Measurements from ENCODE around the gene HAUS7.
A peak's percentile ranks its signal among the peaks of the same experiment; 100 is the strongest.

HAUS7 gene

DNA sequence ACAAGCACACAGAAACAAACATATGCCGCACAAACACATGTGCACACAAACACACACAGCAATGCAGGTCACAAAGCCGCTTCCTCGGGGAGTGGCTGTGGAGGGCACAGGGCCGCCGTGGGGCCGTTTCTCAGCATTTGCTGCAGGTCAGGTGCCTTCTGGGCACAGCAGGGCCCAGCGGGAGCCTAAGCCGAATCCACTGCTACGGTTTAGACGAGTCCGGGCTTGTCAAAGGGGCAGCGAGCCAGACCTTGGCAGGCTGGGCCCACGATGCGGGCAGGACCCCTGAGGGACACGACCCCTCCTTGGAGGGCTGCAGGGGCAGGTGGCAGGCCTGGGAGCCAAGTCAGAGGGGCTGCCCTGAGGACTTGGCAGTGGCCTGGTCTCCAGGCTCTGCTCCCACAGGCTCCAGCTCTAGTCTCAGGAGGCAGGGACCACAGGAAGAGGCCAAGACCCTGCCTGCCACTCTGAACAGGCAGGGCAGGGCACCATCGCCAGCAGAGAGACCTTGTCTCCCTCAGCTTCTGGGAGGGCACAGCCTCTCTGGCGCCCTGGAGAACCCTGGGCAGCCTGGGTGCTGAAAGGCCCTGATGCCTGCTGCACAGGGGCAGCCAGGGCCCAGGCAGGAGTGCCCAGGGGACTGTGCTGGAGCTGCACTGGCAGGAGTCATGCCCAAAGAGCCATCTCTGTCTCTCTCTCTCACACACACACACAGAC is 41.6 kb upstream of the HAUS7 start:
- Histone ChIP-seq H3K27me3 (ENCODE audit: control insufficient read depth, insufficient read depth, low read length) (peaks cover 8% of the 10 kb centered on the region; the same call in 1 of the 2 replicates), H3K36me3 (ENCODE audit: control insufficient read depth, insufficient read depth, low read length) (no peaks in the 10 kb centered on the region), H3K27ac (ENCODE audit: low read length) (no peak overlapping the region), H3K4me1 (ENCODE audit: control insufficient read depth, insufficient read depth, low read length) (no peaks in the 10 kb centered on the region), H3K9me3 (ENCODE audit: control insufficient read depth, insufficient read depth, low read length) (no peaks in the 10 kb centered on the region), H3K4me3 (ENCODE audit: low read length) (no peak overlapping the region)
- no peak for DNase-seq (ENCODE audit: low read depth, low spot score)
- no CpG with 5 or more reads among the region's 17 CpGs for WGBS (ENCODE audit: insufficient coverage, insufficient read length)

DNA sequence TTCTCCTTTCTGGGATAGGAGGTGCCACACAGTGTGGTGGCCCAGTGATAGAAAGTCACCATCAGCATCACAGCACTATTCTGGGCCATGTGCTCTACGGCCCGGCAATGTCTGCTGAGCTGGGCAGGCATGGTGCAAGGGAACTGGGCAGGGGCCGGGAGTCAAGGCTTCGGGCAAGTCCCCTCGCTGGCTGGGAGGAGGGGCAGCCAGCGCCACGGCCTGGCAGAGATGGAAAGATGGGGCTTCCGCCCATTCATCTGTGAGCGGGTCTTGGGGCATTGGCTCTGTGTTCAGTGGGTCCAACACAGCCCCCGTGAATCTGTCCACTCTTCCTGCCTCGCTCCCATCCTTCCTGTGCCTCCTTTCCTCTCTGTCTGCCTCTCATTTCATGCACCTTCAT is 40.0 kb upstream of the HAUS7 start:
- Histone ChIP-seq H3K36me3 (ENCODE audit: control insufficient read depth, insufficient read depth, low read length) (no peaks in the 10 kb centered on the region), H3K4me3 (ENCODE audit: low read length) (no peak overlapping the region), H3K9me3 (ENCODE audit: control insufficient read depth, insufficient read depth, low read length) (no peaks in the 10 kb centered on the region), H3K4me1 (ENCODE audit: control insufficient read depth, insufficient read depth, low read length) (no peaks in the 10 kb centered on the region), H3K27ac (ENCODE audit: low read length) (no peak overlapping the region), H3K27me3 (ENCODE audit: control insufficient read depth, insufficient read depth, low read length) (no peaks in the 10 kb centered on the region)
- no peak for DNase-seq (ENCODE audit: low read depth, low spot score)
- WGBS (ENCODE audit: insufficient coverage, insufficient read length) = no CpG with 5 or more reads among the region's 11 CpGs

DNA sequence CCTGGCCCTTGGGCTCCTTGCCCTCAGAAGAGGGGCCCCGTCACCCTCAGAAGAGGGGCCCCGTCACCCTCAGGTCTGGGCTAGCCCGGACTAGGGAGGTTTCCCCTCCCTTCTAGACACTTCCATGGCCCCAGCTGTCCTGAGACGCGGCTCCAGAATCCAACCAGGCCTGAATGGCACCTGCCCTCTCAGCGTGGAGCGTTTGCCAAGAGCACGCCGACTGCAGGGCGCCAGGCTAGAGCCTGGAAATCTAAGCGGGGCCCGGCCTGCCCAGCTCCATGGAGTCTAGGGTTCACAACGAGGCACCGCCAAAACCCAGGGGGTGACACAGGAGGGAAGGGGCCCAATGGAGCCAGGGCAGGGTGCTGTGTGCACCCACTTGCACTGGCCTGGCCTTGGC is 39.2 kb upstream of the HAUS7 start:
- no peak overlapping the region for H3K4me3 ChIP-seq (ENCODE audit: low read length)
- no peaks in the 10 kb centered on the region for H3K9me3 ChIP-seq (ENCODE audit: control insufficient read depth, insufficient read depth, low read length)
- no peak overlapping the region for H3K27ac ChIP-seq (ENCODE audit: low read length)
- no peaks in the 10 kb centered on the region for H3K4me1 ChIP-seq (ENCODE audit: control insufficient read depth, insufficient read depth, low read length)
- no peaks in the 10 kb centered on the region for H3K36me3 ChIP-seq (ENCODE audit: control insufficient read depth, insufficient read depth, low read length)
- H3K27me3 ChIP-seq (ENCODE audit: control insufficient read depth, insufficient read depth, low read length) = no peaks in the 10 kb centered on the region
- DNase-seq (ENCODE audit: low read depth, low spot score) = no peak
- WGBS (ENCODE audit: insufficient coverage, insufficient read length) = no CpG with 5 or more reads among the region's 14 CpGs

DNA sequence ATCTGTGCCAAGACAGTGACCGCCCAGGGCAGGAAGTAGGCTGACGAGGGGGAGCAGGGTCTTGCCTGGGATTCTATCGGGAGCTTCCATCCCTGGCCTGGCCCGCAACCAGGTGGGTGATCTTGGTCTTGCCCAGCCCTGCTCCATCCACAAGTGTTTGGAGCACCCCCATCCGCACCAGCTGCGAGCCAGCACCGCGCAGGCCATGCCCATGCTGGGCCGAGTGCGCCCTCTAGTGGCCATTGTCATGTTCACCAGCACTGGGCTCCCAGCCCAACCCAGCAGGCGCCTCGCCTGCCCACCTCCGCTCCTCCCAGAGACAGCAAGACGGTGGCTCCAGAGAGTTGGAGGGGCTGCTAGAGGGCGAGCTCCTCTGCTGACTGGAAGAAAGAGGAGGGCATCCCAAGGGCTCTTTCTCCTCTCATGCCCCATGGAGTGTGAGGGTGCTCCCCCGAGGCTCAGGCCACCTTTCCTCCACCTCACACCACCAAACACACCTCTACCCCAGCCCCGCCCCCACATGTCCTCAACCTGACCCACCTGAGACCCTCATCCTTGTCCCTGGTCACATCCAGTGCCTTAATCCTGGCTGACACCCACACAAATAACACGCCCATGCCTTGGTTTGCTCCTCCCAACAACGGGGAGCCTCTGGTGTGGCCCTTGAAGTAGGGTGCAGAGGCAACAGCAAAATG is 37.3 kb upstream of the HAUS7 start:
- H3K27ac ChIP-seq (ENCODE audit: low read length) = no peak overlapping the region
- H3K4me1 ChIP-seq (ENCODE audit: control insufficient read depth, insufficient read depth, low read length) = no peaks in the 10 kb centered on the region
- no peaks in the 10 kb centered on the region for H3K36me3 ChIP-seq (ENCODE audit: control insufficient read depth, insufficient read depth, low read length)
- H3K27me3 ChIP-seq (ENCODE audit: control insufficient read depth, insufficient read depth, low read length) = no peaks in the 10 kb centered on the region
- H3K4me3 ChIP-seq (ENCODE audit: low read length) = no peak overlapping the region
- DNase-seq (ENCODE audit: low read depth, low spot score) = peak; percentile 52
- H3K9me3 ChIP-seq (ENCODE audit: control insufficient read depth, insufficient read depth, low read length) = no peaks in the 10 kb centered on the region
- WGBS (ENCODE audit: insufficient coverage, insufficient read length) = no CpG with 5 or more reads among the region's 19 CpGs

DNA sequence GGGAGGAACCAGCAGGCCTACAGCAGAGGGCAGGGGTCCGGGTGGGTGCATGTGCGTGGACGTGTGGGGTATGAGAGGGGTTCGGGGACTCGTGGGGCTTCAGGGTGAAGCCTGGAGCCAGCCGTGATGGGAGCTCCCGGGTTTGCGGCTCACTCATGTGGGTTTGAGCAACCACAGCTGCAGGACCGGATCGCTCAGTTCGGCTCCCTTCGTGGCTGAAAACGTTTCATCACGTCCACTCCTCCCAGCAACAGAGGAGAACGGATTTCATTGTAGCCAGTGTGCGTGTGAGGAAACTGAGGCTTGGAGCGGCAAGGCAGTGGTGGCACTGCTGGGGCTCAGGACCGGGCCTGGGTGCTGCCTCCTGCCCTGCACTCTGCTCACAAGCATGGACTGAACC is 35.0 kb upstream of the HAUS7 start:
- no peak overlapping the region for H3K4me3 ChIP-seq (ENCODE audit: low read length)

DNA sequence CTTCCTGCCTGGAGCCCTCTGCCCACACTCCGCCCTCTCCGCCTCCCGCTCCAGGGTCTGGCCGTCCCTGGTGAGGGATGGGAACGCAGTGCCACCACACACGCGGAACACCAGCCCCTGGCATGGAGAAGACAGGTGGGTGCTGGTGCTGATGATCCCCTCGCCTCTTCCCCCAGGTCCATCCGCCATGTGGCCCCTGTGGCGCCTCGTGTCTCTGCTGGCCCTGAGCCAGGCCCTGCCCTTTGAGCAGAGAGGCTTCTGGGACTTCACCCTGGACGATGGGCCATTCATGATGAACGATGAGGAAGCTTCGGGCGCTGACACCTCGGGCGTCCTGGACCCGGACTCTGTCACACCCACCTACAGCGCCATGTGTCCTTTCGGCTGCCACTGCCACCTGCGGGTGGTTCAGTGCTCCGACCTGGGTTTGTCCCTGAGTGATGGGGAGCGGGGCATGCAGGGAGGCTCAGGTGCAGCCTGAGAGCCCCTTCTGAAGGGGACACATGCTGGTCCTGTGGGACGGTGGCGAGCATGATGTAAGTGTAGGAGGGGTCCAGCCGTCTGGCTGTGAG is 34.2 kb upstream of the HAUS7 start:
- H3K27ac ChIP-seq (ENCODE audit: low read length) = no peak overlapping the region

More for the DNA sequence above, 35.0 kb upstream of the HAUS7 start:
- H3K27me3 ChIP-seq (ENCODE audit: control insufficient read depth, insufficient read depth, low read length) = no peaks in the 10 kb centered on the region
- H3K27ac ChIP-seq (ENCODE audit: low read length) = no peak overlapping the region
- H3K9me3 ChIP-seq (ENCODE audit: control insufficient read depth, insufficient read depth, low read length) = no peaks in the 10 kb centered on the region
- DNase-seq (ENCODE audit: low read depth, low spot score) = no peak
- H3K36me3 ChIP-seq (ENCODE audit: control insufficient read depth, insufficient read depth, low read length) = no peaks in the 10 kb centered on the region
- H3K4me1 ChIP-seq (ENCODE audit: control insufficient read depth, insufficient read depth, low read length) = no peaks in the 10 kb centered on the region
- no CpG with 5 or more reads among the region's 18 CpGs for WGBS (ENCODE audit: insufficient coverage, insufficient read length)

DNA sequence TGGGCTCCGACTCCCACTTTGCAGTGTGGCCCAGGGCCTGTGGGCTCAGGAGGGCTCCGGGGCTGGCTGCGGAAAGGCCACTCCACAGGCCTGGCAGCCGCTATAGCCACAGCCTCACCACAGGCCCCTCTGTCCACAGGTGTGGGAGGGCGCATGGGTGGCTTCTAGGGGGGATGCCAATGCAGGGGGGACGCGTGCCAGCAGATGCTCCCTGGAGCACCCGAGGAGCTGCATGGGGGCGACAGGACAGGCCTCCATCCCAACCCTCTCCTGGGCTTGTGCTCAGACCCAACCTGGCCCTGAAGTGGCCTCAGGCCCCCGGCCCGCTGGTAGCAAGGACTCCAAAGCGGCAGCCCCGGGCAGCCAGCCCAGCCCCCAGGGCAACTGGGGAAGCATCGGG is 32.4 kb upstream of the HAUS7 start:
- WGBS (ENCODE audit: insufficient coverage, insufficient read length) = no CpG with 5 or more reads among the region's 14 CpGs
- H3K36me3 ChIP-seq (ENCODE audit: control insufficient read depth, insufficient read depth, low read length) = no peaks in the 10 kb centered on the region
- H3K4me1 ChIP-seq (ENCODE audit: control insufficient read depth, insufficient read depth, low read length) = no peaks in the 10 kb centered on the region
- H3K4me3 ChIP-seq (ENCODE audit: low read length) = no peak overlapping the region
- no peaks in the 10 kb centered on the region for H3K27me3 ChIP-seq (ENCODE audit: control insufficient read depth, insufficient read depth, low read length)
- H3K9me3 ChIP-seq (ENCODE audit: control insufficient read depth, insufficient read depth, low read length) = no peaks in the 10 kb centered on the region
- H3K27ac ChIP-seq (ENCODE audit: low read length) = no peak overlapping the region
- DNase-seq (ENCODE audit: low read depth, low spot score) = no peak

More for the DNA sequence above, 34.2 kb upstream of the HAUS7 start:
- H3K36me3 ChIP-seq (ENCODE audit: control insufficient read depth, insufficient read depth, low read length) = no peaks in the 10 kb centered on the region
- no peaks in the 10 kb centered on the region for H3K4me1 ChIP-seq (ENCODE audit: control insufficient read depth, insufficient read depth, low read length)
- H3K4me3 ChIP-seq (ENCODE audit: low read length) = no peak overlapping the region
- no peaks in the 10 kb centered on the region for H3K9me3 ChIP-seq (ENCODE audit: control insufficient read depth, insufficient read depth, low read length)
- DNase-seq (ENCODE audit: low read depth, low spot score) = no peak
- no CpG with 5 or more reads among the region's 26 CpGs for WGBS (ENCODE audit: insufficient coverage, insufficient read length)
- H3K27me3 ChIP-seq (ENCODE audit: control insufficient read depth, insufficient read depth, low read length) = no peaks in the 10 kb centered on the region

DNA sequence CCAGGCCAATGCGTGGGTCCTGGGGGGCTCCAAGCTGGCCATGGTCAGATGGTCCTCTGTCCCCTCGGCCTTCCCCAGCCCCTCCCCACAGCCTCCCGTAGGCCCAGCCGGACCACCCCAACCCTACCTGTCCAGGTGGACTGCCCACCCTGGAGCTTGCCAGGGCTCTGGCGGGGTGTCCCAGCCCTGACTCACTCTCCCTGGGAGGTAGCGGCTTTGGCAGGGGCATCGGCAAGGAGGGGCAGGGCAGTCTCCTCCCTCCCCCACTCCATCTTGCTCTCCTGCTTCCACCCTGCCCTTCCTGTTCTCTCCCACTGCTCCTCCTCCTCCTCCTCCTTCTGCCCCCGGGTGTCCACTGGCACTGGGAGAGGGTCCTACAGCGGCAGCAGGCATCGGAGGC is 31.8 kb upstream of the HAUS7 start:
- Histone ChIP-seq H3K4me3 (ENCODE audit: low read length) (no peak overlapping the region), H3K4me1 (ENCODE audit: control insufficient read depth, insufficient read depth, low read length) (no peaks in the 10 kb centered on the region), H3K27me3 (ENCODE audit: control insufficient read depth, insufficient read depth, low read length) (no peaks in the 10 kb centered on the region), H3K27ac (ENCODE audit: low read length) (no peak overlapping the region), H3K9me3 (ENCODE audit: control insufficient read depth, insufficient read depth, low read length) (no peaks in the 10 kb centered on the region), H3K36me3 (ENCODE audit: control insufficient read depth, insufficient read depth, low read length) (no peaks in the 10 kb centered on the region)
- no CpG with 5 or more reads among the region's 10 CpGs for WGBS (ENCODE audit: insufficient coverage, insufficient read length)
- DNase-seq (ENCODE audit: low read depth, low spot score) = no peak

DNA sequence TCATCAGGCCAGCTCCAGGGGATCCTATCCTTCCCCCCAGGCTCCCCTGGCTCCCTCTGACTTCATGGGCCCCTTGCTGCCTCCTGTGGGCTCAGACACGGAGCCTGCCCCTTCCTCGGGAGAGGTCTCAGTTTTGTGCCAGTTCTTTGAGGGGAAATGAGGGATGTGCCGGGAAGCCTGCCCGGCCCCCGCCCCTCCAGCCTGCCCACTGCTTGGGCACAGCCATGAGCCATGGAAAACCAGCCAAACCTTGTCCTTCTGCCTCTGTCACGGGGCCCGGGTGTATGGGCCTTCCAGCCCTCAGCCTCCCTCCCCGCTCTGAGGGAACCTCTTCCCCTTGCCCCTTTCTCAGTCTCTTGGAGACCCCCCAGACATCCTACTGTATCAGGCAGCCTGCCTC is 31.2 kb upstream of the HAUS7 start:
- DNase-seq (ENCODE audit: low read depth, low spot score) = no peak
- WGBS (ENCODE audit: insufficient coverage, insufficient read length) = no CpG with 5 or more reads among the region's 8 CpGs
- no peaks in the 10 kb centered on the region for H3K4me1 ChIP-seq (ENCODE audit: control insufficient read depth, insufficient read depth, low read length)
- no peaks in the 10 kb centered on the region for H3K27me3 ChIP-seq (ENCODE audit: control insufficient read depth, insufficient read depth, low read length)
- no peaks in the 10 kb centered on the region for H3K9me3 ChIP-seq (ENCODE audit: control insufficient read depth, insufficient read depth, low read length)
- no peak overlapping the region for H3K4me3 ChIP-seq (ENCODE audit: low read length)
- no peak overlapping the region for H3K27ac ChIP-seq (ENCODE audit: low read length)
- H3K36me3 ChIP-seq (ENCODE audit: control insufficient read depth, insufficient read depth, low read length) = no peaks in the 10 kb centered on the region

DNA sequence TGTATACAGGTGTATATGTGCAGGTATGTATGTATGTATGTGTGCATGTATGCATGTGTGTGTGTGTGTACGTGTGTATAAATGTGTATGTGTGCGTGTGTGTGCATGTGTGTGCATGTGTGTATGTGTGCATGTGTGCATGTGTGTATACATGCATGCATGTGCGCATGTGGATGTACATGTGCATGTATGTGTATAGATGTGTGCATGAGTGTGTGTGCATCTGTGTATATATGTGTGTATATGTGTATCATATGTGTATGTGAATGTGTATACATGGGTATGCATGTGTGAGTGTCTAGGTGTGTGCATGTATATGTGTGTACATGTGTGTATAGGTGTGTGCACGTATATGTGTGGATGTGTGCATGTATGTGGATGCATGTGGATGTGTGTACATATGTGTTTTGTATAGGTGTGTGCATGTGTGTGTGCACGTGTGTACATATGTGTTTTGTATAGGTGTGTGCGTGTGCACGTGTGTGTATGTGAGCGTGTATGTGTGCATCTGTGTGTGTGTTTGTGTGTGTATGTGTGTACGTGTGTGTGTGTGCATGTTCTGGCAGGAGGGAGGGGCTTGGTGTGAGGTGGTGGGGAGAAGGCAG is 30.4 kb upstream of the HAUS7 start:
- no CpG with 5 or more reads among the region's 9 CpGs for WGBS (ENCODE audit: insufficient coverage, insufficient read length)
- no peak overlapping the region for H3K4me3 ChIP-seq (ENCODE audit: low read length)

More for the DNA sequence above, 30.4 kb upstream of the HAUS7 start:
- Histone ChIP-seq H3K27me3 (ENCODE audit: control insufficient read depth, insufficient read depth, low read length) (no peaks in the 10 kb centered on the region), H3K9me3 (ENCODE audit: control insufficient read depth, insufficient read depth, low read length) (no peaks in the 10 kb centered on the region), H3K4me1 (ENCODE audit: control insufficient read depth, insufficient read depth, low read length) (no peaks in the 10 kb centered on the region), H3K27ac (ENCODE audit: low read length) (no peak overlapping the region), H3K36me3 (ENCODE audit: control insufficient read depth, insufficient read depth, low read length) (no peaks in the 10 kb centered on the region)
- no peak for DNase-seq (ENCODE audit: low read depth, low spot score)
